ENCODE measurements around the gene PEX14.

DNA sequence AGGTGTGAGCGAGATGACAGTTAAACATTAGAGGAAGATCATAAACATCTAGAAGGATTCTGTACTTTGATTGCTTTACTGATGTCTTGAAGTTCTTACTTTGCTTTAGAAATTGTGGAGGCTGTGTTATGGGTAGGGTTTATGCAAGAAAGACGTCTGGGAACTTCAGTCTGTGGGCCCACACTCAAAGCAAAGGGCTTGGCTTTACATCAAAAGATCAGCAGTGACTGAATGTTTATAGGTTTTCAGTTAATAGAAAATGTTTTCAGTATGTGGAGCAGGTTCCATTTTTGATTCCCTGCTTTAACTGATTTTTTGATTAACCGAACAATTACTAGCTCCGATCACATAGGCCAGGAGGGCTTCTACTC, 31.9 kb downstream of the PEX14 start:
- TF ChIP-seq, protein P1, sequence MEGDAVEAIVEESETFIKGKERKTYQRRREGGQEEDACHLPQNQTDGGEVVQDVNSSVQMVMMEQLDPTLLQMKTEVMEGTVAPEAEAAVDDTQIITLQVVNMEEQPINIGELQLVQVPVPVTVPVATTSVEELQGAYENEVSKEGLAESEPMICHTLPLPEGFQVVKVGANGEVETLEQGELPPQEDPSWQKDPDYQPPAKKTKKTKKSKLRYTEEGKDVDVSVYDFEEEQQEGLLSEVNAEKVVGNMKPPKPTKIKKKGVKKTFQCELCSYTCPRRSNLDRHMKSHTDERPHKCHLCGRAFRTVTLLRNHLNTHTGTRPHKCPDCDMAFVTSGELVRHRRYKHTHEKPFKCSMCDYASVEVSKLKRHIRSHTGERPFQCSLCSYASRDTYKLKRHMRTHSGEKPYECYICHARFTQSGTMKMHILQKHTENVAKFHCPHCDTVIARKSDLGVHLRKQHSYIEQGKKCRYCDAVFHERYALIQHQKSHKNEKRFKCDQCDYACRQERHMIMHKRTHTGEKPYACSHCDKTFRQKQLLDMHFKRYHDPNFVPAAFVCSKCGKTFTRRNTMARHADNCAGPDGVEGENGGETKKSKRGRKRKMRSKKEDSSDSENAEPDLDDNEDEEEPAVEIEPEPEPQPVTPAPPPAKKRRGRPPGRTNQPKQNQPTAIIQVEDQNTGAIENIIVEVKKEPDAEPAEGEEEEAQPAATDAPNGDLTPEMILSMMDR (IDR thresholded peaks at IDR 0.05), result no peak
- TF ChIP-seq POLR2AphosphoS5 (IDR thresholded peaks at IDR 0.05) (no peak), POLR2A (IDR thresholded peaks at IDR 0.05) (no peak)
